Activated CD4-positive, CD25-positive, alpha-beta regulatory T cell treated with anti-CD3 and anti-CD28 coated beads, Interleukin-2, amount 50 U/mL, for 24 hours (primary cell): ENCODE results near the gene NDUFS7.

Experiments used
- ATAC-seq, 2 donors: fragments of 150-1000 bp; cut with Tn5 transposase; one replicate each; pipeline ENCODE4 v1.10.0; 2021; ENCODE audit warnings: mild to moderate bottlenecking in 1 of 2, moderate library complexity in 1 of 2

NDUFS7 gene

DNA sequence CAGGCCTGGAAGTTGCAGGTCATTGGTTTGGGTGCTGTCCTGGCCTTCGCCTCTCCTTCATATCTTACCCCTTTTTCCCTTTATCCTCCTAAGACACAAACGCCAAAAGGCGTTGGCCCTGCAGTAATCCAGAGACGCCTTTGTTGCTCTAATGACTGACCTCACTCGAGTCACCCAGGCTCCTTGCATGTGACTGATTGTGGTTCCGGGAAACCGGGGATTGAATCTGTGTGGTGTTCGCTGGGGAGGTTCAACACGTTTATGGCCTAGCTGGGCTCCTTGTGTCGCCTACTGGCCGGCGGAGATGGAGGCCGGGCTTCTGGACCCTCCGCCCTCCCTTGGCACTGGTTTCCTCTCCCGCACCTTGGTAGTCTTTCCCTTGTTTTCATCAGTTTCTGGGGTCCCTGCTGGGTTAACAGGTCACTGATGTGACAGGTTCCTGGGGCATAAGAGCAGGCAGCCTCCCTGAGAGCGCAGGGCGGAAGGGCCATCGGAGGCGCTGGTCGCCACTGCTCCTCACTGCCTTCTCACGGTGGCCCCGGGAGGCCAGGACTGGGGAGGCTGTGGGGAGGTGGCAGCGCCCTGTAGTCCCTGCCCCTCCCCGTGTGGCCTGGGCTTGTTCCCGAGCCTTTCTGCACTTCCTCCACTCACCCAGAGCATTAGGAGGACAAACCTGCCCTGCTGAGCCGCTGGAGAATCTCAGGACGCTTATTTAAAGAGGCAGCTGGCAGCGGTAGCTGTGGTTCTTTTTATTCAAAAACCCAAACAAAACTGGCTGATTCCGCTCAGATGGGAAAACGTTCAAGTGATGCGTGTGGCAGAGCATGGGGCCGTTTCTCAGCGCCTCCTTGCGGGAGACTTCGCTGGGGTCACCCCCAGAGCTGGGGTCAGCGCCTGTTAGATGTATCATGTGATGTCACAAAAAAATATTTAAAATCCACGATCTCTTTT lies 18.1 kb upstream of the NDUFS7 start:
- no peak for ATAC-seq

DNA sequence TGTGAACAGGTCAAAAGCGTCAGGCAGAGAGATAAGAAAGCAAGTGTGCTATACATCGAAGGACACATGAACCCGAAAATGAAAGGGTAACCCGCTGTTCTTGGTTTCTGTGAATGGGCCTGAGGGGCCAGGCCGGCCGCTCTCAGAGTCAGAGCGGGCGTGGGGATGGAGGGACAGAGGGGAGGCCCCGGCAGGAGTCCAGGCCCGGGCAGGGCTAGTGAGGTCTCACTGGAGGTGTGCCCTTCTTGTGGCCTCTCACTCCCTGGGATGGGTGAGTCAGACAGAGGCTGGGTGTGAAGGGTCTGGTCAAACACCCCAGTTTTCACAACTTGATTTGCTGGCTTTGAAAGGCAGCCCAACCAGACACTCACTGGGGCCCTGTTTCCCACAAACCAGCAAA lies 17.4 kb upstream of the NDUFS7 start:
- no peak for ATAC-seq

DNA sequence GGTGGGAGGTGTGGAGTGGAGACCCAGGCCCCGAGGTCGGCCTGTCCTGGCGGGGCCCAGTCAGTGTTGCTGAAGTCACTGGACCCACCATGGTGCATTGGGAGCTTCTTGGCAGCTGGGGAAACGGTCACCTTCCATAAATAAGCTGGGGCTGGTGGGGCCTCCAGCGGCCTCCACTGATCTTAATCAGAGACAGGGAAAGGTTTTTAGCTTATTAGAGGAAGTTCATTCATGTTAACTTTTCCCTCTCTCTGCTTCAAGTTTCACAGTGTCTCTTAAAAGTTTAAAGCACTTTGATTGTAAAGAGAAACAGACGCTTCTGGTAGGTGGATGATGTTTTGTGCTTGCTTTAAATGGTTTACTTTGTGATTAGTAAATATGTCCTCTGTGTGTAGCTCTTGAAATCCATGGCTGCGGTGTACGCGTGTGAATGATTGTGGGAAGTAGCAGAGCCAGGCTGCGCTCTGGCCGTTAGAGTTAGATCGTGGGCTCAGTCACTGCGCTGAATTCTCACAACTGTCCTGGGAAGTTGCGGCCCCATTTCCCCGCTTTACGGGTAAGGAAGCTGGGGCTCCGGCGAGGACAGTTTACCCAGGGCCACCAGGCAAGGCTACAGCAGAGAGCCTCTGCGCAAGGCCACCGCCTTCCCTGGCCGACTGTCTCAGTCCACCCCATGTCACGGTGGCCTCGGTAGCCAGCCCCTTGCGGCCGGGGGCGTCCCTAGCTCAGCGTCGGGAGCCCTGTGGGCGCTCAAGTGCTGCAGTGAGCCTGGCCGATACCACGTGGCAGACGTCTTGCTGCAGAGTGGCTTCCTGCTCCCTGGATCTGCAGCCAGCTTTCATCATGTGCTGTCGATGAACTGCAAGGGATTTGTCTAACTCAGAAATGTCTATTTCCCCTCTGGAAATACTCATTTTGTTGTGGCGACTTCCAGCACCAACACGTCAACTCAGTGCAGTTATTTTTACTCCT lies 16.5 kb upstream of the NDUFS7 start:
- ATAC-seq: no peak

- ATAC-seq: no peak
Measured at GRCh38 chr19:1369214-1369805, 14.4 kb upstream of the NDUFS7 start.

GRCh38 chr19:1370579-1371361 lies 12.9 kb upstream of the NDUFS7 start:
- ATAC-seq: no peak

- ATAC-seq: no peak
Measured at GRCh38 chr19:1373042-1373533, 10.6 kb upstream of the NDUFS7 start.

GRCh38 chr19:1373534-1374249 lies 10.0 kb upstream of the NDUFS7 start:
- no peak for ATAC-seq

GRCh38 chr19:1374250-1374577 lies 9.5 kb upstream of the NDUFS7 start:
- ATAC-seq: no peak

GRCh38 chr19:1376415-1376805 lies 7.3 kb upstream of the NDUFS7 start:
- ATAC-seq: no peak

- no peak for ATAC-seq
Measured at GRCh38 chr19:1377176-1377964, 6.3 kb upstream of the NDUFS7 start.

DNA sequence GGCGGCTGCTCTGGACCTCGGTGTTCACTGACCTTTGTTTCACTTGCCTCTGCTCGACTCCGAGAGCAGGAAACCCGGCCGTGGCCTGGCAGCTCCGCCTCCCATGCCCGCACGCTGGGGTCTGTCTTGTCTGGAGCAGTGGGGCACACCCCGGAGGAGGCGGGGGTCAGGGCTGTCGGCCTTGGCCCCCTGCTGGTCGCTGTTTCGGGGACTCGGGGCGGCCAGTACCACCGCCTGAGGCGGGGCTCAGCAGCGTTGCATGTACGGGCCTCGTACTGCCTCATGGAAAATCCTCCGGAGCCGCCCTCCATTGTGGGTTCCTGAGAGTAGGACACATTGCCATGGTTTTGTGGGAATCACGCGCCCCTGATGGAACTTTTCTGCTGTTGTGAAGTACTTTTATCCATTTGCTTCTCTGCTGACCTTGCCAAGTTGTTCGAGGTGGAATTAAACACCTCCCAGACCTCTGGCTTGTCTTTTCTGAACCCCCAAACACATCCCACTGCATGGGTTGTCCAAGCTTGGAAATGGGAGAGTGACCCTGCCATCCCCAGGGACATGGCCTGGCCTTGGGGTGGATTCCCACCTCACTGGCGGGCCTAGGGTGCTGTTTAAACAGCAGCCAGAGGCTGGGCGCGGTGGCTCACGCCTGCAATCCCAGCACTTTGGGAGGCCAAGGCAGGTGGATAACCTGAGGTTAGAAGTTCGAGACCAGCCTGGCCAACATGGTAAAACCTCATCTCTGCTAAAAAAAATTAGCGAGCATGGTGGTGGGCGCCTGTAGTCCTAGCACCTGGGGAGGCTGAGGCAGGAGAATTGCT lies 5.5 kb upstream of the NDUFS7 start:
- no peak for ATAC-seq

DNA sequence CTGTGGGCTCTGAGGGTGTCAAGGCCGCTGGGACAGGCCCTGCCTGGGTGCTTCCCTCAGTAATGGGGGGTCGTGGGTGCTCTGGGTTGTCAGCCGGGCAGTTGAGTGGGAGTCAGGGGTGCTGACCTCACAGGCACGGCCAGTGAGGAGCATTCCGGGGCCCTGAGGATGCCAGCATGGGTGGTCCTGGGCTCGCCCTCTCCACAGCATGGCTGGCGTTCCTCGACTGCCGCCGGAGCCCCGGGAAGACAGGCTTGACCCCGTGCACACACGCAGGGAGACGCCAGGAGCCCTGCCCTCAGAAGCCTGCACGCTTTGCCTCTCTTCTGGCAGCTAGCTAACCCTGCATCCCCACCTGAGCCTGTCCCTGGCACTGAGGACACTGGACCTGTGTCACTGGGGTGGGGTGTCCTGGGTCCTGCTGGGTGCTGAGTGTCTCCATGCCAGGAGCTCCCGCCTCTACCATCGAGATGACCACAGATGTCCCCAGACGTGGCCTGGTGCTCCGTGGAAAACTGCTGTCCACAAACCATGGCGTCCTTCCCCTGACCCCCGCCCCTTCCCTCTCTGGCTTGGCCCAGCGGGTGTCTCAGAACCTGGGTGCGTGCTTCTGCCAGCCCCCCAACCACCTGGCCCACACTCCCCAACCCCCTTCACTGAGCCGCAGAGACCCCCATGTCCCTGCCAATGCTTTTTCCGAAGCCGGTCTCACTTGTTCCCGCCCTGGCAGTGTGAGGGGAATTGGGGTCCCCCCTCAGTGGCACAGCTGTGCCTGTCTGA lies 4.4 kb upstream of the NDUFS7 start:
- no peak for ATAC-seq

DNA sequence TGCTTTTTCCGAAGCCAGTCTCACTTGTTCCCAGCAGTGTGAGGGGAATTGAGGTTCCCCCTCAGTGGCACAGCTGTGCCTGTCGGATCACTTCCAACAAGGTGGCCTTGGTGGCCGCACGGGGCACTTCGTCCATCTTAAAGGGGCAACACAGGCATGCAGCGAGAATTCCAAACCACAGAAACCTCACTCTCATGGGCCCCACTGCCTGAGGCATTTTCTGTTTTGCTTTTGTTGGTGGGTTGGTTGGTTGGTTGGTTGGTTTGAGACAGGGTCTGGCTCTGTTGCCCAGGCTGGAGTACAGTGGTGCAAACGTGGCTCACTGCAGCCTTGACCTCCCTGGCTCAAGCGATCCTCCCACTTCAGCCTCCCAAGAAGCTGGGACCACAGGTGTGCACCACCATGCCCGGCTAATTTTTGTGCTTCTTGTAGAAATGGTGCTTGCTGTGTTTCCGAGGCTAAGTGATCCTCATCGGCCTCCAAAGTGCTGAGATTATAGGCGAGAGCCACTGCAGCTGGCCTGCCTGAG lies 3.7 kb upstream of the NDUFS7 start:
- ATAC-seq: no peak

DNA sequence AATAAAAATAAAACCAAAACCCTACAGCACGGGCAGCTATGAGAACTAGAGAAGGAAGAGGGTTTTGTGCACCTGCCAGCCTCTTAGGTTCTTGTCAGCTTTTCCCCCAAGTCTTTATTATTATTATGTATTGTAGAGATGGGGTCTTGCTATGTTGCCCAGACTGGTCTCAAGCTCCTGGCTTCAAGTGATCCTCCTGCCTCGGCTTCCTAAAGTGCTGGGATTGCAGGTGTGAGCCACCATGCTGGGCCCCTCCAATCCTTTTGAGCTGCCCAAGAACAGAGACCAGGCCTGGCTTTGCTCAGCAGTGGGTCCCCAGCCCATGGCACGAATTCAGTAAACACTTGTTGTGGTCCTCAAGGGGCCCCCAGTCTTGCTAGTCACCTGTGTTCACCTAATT lies 1.5 kb upstream of the NDUFS7 start:
- no peak for ATAC-seq

DNA sequence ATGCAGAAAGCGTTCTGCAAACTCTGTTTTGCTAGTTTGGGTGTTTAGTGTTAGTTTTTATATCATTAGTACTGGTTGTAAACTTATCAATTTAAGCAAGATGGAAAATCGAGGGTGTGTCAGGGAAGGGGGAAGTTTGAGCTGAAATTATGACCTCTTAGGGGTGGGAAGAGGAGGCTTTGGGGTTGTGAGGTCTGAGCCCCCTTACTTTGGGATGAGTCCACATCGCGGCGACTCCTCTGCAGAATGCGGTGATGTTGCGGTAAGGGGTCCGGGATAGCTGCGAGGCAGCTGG lies 743 bp upstream of the NDUFS7 start:
- ATAC-seq: no peak

DNA sequence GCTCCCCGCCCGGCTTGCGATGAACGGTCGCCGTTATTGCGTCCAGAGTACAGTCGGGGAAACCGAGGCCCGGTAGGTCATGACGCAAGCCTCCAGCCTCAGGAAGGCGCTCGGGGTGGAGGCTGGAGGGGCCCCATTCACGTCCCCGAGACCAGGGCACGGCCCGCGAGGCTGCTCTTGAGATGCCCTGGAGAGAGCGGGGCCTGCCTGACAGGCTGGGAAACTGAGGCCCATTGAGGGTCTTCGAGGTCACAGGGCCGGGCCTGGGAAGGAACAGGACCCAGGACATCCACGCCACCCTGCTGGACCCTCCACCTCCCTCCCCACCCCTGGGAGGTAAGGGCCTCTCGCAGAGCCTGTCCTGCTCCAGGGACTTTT lies 367 bp downstream of the NDUFS7 start:
- no peak for ATAC-seq

DNA sequence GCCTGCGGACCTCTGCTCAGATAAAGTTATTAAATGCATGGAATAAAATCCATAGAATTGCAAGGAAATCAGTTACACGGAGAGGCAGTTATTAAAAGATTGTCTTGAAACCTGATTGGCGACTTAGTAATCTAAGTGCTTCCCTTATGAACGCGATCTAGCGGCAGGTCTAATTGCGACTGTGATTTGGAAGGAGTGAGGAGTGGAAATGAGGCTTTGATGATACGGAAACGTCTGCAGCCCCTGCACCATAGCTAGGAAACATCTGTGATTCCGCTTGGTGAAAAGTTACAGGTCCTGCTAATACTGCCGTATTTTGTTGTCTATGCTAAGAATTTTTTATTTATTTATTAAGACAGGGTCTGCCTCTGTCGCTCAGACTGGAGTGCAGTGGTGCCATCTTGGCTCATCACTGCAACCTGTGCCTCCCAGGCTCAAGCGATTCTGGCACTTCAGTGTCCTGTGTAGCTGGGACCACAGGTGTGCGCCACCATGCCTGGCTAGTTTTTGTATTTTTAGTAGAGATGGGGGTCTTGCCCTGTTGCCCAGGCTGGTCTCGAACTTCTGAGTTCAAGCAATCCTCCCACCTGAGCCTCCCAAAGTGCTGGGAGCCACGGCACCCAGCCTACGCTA lies 887 bp downstream of the NDUFS7 start:
- ATAC-seq: no peak

DNA sequence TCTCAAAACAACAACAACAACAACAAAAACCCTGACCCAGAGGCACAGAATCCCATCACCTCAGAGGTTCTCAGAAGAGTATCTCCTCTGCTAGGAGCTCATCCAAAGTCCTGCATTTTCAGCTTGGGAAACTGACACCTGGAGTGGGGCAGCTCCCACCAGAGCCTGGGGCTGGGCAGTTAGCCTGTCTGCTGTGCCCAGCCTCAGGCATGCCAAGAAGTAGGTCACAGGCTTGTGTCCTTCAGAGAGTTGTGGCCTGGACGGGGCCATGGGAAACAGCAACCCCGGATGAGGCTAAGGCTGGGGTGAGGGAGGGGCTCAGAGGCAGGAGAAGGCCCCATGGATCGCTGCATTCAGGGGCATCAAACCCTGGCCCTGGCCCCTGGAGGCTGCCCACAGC lies 2.1 kb downstream of the NDUFS7 start:
- no peak for ATAC-seq
